ENCODE measurements around the gene ANKRD10.

Gene ANKRD10

DNA sequence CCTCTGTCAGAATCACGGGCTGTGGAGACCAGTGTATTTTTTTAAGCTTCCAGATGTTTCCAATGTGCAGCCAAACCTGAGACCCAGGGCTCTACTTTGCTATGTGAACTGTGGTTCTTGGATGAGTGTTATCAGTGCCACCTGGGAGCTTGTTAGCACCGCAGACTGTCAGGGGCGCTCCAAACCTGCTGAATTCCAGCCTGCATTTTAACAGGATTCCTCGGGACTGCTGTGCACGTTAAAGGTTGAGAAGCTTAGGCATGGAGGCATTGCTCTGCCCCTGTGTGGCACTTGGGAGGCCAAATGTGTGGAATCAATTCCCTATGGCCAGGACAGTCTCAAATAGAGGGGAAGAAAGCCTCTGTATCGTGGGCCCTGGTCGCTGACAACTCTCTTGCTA lies 80.3 kb downstream of the ANKRD10 start (continued):
- TF ChIP-seq, protein P1, sequence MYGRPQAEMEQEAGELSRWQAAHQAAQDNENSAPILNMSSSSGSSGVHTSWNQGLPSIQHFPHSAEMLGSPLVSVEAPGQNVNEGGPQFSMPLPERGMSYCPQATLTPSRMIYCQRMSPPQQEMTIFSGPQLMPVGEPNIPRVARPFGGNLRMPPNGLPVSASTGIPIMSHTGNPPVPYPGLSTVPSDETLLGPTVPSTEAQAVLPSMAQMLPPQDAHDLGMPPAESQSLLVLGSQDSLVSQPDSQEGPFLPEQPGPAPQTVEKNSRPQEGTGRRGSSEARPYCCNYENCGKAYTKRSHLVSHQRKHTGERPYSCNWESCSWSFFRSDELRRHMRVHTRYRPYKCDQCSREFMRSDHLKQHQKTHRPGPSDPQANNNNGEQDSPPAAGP (tag by site-specific recombination; IDR thresholded peaks at IDR 0.05), result no peak
- TF ChIP-seq ZNF211 (tag by site-specific recombination; IDR thresholded peaks at IDR 0.05; ENCODE audit: low read depth), result no peak
- TF ChIP-seq ZNF157 (tag by site-specific recombination; IDR thresholded peaks at IDR 0.05), result no peak
- no peak for TF ChIP-seq ZNF248 (tag by site-specific recombination; IDR thresholded peaks at IDR 0.05)

DNA sequence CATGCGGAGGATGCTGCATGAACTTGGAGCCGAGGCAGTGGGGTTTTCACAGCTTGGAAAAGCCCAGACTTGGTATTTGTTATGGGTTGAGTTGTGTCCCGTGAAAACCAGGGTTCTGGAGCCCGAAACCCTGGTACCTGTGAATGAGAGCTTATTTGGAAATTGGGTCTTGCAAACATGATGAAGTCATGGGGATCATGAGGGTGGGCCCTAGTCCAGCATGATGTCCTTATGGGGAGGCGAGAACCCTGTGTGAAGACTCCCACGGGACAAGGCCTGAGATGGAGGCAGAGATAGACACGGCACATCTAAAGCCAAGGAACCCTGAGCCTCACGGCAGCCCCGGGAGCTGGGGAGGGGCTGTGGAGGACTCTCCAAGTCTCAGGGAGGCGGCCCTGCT lies 82.3 kb downstream of the ANKRD10 start:
- H3K36me3 ChIP-seq (ENCODE audit: control insufficient read depth in 2 of 2, insufficient read depth in 1 of 2, low read length in 2 of 2), result no peaks in the 10 kb centered on the region
- ChIA-PET CTCF (interaction anchor here (0.6 kb wide), 1 partner anchor 14 kb away, joined by 5 read pairs; no protein-coding TSS in a partner anchor), POLR2A (no interaction called here)
- H3K4me1 ChIP-seq (ENCODE audit: control insufficient read depth, insufficient read depth, low read length), result no peaks in the 10 kb centered on the region
- TF ChIP-seq, protein P2, sequence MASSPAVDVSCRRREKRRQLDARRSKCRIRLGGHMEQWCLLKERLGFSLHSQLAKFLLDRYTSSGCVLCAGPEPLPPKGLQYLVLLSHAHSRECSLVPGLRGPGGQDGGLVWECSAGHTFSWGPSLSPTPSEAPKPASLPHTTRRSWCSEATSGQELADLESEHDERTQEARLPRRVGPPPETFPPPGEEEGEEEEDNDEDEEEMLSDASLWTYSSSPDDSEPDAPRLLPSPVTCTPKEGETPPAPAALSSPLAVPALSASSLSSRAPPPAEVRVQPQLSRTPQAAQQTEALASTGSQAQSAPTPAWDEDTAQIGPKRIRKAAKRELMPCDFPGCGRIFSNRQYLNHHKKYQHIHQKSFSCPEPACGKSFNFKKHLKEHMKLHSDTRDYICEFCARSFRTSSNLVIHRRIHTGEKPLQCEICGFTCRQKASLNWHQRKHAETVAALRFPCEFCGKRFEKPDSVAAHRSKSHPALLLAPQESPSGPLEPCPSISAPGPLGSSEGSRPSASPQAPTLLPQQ (tag by site-specific recombination; IDR thresholded peaks at IDR 0.05), result no peak
- TF ChIP-seq ZNF37A (tag by site-specific recombination; IDR thresholded peaks at IDR 0.05), result no peak
- no peak for TF ChIP-seq ZNF747 (tag by site-specific recombination; IDR thresholded peaks at IDR 0.05)
- no peak for TF ChIP-seq ZSCAN30 (tag by site-specific recombination; IDR thresholded peaks at IDR 0.05)
- TF ChIP-seq ZNF660 (tag by site-specific recombination; IDR thresholded peaks at IDR 0.05), result no peak
- H3K4me3 ChIP-seq (ENCODE audit: low read depth, low read length), result no peak overlapping the region
- H3K9me3 ChIP-seq (ENCODE audit: control insufficient read depth, insufficient read depth, low read depth, low read length), result no peaks in the 10 kb centered on the region
- no peak overlapping the region for H3K27ac ChIP-seq (ENCODE audit: extremely low read depth, low read depth, low read length)

DNA sequence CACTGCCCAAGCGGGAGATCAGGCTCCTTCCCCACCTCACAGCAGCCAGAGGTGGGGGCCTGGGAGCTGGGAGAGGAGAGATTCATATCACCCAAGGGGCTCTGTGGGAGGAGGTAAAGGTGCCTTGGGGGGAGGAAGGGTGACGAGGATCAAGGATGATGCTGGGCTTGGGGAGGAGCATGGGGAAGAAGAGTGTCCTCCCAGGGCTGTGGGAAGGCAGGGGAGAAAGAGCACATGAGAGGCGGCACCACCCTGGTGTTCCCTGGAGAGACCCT lies 82.7 kb downstream of the ANKRD10 start:
- no peaks in the 10 kb centered on the region for H3K9me3 ChIP-seq (ENCODE audit: control insufficient read depth, insufficient read depth, low read depth, low read length)
- no peaks in the 10 kb centered on the region for H3K36me3 ChIP-seq (ENCODE audit: control insufficient read depth in 2 of 2, insufficient read depth in 1 of 2, low read length in 2 of 2)
- POLR2A ChIA-PET, result no interaction called here
- H3K4me3 ChIP-seq (ENCODE audit: low read depth, low read length), result no peak overlapping the region
- H3K4me1 ChIP-seq (ENCODE audit: control insufficient read depth, insufficient read depth, low read length), result no peaks in the 10 kb centered on the region
- no peak overlapping the region for H3K27ac ChIP-seq (ENCODE audit: extremely low read depth, low read depth, low read length)
- TF ChIP-seq, protein P3, sequence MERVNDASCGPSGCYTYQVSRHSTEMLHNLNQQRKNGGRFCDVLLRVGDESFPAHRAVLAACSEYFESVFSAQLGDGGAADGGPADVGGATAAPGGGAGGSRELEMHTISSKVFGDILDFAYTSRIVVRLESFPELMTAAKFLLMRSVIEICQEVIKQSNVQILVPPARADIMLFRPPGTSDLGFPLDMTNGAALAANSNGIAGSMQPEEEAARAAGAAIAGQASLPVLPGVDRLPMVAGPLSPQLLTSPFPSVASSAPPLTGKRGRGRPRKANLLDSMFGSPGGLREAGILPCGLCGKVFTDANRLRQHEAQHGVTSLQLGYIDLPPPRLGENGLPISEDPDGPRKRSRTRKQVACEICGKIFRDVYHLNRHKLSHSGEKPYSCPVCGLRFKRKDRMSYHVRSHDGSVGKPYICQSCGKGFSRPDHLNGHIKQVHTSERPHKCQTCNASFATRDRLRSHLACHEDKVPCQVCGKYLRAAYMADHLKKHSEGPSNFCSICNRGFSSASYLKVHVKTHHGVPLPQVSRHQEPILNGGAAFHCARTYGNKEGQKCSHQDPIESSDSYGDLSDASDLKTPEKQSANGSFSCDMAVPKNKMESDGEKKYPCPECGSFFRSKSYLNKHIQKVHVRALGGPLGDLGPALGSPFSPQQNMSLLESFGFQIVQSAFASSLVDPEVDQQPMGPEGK (tag by site-specific recombination; IDR thresholded peaks at IDR 0.05), result no peak
- TF ChIP-seq, protein P4, sequence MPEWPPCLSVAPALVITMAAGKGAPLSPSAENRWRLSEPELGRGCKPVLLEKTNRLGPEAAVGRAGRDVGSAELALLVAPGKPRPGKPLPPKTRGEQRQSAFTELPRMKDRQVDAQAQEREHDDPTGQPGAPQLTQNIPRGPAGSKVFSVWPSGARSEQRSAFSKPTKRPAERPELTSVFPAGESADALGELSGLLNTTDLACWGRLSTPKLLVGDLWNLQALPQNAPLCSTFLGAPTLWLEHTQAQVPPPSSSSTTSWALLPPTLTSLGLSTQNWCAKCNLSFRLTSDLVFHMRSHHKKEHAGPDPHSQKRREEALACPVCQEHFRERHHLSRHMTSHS (tag by site-specific recombination; IDR thresholded peaks at IDR 0.05), result no peak
- TF ChIP-seq WT1 (tag by site-specific recombination; IDR thresholded peaks at IDR 0.05), result no peak
- no peak for TF ChIP-seq ZNF335 (tag by site-specific recombination; conservative IDR thresholded peaks at IDR 0.05)
- TF ChIP-seq, protein P5, sequence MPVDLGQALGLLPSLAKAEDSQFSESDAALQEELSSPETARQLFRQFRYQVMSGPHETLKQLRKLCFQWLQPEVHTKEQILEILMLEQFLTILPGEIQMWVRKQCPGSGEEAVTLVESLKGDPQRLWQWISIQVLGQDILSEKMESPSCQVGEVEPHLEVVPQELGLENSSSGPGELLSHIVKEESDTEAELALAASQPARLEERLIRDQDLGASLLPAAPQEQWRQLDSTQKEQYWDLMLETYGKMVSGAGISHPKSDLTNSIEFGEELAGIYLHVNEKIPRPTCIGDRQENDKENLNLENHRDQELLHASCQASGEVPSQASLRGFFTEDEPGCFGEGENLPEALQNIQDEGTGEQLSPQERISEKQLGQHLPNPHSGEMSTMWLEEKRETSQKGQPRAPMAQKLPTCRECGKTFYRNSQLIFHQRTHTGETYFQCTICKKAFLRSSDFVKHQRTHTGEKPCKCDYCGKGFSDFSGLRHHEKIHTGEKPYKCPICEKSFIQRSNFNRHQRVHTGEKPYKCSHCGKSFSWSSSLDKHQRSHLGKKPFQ (tag by site-specific recombination; IDR thresholded peaks at IDR 0.05), result no peak
- no peak for TF ChIP-seq ZNF660 (tag by site-specific recombination; IDR thresholded peaks at IDR 0.05)
- TF ChIP-seq ZNF629 (tag by site-specific recombination; IDR thresholded peaks at IDR 0.05), result no peak
- TF ChIP-seq ZFP37 (tag by site-specific recombination; IDR thresholded peaks at IDR 0.05), result no peak
- no peak for TF ChIP-seq ZNF114 (tag by site-specific recombination; IDR thresholded peaks at IDR 0.05)
- no peak for TF ChIP-seq KLF7 (tag by site-specific recombination; IDR thresholded peaks at IDR 0.05; ENCODE audit: borderline replicate concordance)
- TF ChIP-seq HOXA7 (CRISPR knock-in tag; IDR thresholded peaks at IDR 0.05; ENCODE audit: borderline replicate concordance), result no peak
- TF ChIP-seq, protein P6, sequence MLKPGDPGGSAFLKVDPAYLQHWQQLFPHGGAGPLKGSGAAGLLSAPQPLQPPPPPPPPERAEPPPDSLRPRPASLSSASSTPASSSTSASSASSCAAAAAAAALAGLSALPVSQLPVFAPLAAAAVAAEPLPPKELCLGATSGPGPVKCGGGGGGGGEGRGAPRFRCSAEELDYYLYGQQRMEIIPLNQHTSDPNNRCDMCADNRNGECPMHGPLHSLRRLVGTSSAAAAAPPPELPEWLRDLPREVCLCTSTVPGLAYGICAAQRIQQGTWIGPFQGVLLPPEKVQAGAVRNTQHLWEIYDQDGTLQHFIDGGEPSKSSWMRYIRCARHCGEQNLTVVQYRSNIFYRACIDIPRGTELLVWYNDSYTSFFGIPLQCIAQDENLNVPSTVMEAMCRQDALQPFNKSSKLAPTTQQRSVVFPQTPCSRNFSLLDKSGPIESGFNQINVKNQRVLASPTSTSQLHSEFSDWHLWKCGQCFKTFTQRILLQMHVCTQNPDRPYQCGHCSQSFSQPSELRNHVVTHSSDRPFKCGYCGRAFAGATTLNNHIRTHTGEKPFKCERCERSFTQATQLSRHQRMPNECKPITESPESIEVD (tag by site-specific recombination; IDR thresholded peaks at IDR 0.05), result no peak
- TF ChIP-seq ZNF202 (tag by site-specific recombination; IDR thresholded peaks at IDR 0.05; ENCODE audit: borderline replicate concordance), result no peak
- no peak for TF ChIP-seq ZBTB20 (tag by site-specific recombination; IDR thresholded peaks at IDR 0.05)
- CTCF ChIA-PET, result no interaction called here

Data from HEK293 (cell line).